Skeletal muscle cell (primary cell): ENCODE measurements around the gene COBL.
A peak's percentile ranks its signal among the peaks of the same experiment; 100 is the strongest.

Source experiments
- DNase-seq: peaks from one replicate; pipeline ENCODE4 v3.0.0-alpha.2; 2010; ENCODE audit warnings: low read depth
- H3K4me3 ChIP-seq: 2 replicates; pipeline ENCODE4 v1.5.1; 2011; ENCODE audit warnings: low read depth, mild to moderate bottlenecking, control low read depth, low read length, moderate library complexity

The COBL gene

DNA sequence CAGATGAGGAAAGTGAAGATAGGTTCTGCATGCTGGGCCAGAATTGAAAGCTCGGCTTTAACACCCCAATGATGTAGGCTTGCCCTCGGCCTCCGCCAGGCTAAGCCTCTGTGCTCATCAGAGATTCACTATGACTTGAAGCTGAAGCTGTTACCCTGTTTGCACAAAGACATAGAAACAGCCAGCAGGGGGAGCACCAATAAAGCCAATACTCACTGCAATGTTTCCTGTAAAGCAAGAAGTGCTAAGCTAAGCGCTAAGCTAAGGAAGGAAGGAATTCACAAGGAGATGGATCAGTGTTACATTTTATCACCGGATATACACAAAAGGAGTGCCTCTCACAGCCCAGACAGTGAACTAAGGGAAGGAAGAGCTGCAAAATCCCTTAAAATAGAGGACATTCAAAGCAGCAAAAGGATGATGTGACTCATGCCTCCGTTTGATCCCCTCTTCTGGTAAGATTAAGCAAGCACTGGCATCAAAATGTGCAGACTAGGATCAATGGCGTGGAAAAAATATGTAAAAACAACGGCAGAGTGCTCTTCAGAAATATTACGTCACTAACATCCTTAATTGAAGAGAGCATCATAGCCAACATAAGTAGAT, 153.8 kb downstream of the COBL start:
- H3K4me3 ChIP-seq, result no peak overlapping the region
- peak; percentile 48 for DNase-seq

DNA sequence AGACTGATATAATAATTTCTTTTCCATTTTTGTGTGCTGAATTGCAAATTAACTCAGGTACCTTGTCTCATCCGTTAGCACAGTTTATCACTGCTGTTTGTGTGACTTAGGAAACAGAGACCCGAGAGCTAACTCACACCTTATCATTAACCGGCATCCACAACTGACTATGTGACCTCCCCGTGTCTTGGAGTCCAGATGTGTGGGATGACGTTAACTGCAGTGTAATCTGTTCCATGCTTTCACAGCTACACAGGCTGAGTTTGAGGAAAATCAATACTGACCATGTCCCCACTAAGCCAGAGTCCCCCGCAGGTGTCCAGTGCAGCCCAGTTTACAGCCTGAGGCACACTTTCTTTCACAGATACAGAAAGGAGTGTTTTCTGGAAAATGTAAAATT, 154.7 kb downstream of the COBL start:
- DNase-seq, result no peak
- no peak overlapping the region for H3K4me3 ChIP-seq

DNA sequence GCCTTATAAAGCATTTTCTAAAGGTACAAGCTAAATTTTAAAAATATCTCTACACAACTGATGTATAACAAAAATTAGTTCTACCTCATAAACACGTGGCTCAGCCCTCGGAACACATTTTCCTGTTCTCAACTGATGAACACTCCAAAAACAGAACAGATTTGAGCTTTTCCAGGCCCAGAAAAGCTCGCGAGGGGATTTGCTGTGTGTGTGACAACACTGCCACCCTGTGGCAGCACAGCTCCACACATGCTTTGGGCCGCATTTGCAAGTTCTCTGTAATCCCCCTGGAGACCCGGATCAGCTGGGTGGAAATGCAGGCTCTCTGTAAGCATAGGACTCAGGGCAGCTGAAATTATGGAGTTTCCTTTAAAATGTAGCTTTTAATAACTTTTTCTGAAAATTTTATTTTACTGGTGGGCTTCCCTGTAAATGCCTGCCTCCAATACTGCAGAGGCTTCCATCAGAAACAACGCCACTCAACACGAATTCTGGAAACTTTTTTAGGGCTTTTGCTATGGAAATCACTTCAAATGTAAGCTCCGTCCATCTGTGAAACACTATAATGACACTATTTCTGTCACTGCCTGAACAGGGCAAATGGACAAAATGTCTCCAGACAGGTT, 155.5 kb downstream of the COBL start:
- no peak overlapping the region for H3K4me3 ChIP-seq
- DNase-seq, result peak; percentile 31

DNA sequence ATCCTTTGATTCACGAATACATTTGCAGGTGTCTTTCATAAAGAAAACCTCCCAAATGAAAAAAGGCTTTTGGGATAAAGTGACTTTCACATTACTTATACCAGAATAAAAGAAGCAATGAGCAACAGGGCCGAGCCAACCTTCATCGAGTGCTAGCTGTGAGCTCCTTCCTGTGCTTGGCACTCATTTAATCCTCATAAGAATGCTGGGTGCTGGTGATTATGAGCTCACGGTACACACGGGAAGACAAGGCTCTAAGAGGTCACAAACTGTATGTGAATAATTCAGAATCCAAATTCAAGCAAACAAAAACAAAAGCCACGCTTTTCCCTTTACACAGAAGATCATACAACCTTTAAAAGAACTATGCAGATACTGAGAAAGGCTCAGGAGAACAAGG, 156.2 kb downstream of the COBL start:
- DNase-seq, result no peak
- no peak overlapping the region for H3K4me3 ChIP-seq

DNA sequence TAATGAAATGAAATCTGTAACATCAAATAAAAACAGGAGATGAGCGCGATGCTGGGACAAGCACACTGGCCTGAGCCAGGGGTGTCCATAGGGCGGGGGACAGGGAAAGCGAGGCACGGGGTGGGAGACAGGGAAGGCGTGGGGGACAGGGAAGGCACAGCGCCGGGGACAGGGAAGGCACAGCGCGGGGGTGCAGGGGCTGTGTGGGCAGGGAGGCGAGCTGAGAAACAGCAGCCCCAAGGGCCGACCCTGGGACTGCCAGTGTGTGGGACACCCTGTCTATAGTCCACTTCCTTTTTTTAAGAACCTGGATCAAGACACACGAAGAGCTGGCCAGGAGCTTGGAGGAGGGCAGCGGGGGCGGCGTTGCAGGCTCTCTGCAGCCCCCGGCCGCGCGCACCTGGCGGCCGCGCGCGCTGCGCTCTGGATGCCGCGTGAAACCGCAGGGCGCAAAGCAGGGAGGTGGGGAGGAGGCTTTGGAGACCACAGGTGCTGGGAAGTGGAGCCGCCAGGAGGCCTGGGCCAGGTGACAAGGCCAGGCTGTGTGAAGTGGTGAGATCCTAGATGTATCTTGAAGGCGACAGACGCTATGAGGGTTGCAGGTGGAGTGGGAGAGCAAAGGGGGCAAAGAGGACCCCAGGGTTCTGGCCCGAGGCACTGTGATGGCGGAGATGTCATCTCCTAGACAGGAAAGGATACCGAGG, 157.7 kb downstream of the COBL start:
- DNase-seq, result no peak
- no peak overlapping the region for H3K4me3 ChIP-seq

DNA sequence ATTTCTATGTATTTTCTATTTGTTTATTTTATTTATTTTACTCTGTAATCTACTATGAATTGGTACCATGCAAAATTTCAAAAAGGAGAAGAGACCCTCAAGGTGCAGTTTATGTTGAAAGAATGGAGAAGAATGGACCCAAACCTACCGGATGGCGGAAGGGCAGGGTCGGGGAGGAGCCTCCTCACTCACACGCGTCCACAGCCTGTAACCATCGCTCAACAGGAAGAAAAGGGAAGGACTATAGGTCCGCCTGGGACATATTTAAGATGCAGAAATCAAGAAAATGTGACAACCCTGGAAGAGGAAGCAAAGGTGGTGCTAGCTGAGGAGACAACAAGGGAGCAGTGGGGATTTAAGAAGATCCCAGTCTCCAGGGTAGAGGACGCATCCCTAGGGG, 158.4 kb downstream of the COBL start:
- H3K4me3 ChIP-seq, result no peak overlapping the region
- no peak for DNase-seq

DNA sequence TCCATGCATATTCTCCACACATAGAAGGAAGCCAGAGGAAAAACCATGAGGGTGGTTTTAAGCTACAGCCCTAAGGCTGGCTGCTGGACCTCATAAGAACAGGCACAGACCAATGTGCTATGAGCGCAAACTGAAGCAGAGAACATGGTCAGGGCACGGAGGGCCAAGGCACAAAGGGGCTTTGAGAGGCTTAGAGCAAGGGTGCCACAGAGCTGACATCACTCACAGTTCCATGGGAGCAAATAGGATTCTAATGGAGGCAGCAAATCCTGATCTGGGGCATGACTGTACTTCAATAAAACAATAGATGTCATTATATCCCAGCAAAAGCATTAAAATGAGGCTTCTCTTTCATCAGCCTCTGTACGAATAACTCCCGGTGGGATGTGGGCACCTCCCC, 162.4 kb downstream of the COBL start:
- no peak overlapping the region for H3K4me3 ChIP-seq
- no peak for DNase-seq

DNA sequence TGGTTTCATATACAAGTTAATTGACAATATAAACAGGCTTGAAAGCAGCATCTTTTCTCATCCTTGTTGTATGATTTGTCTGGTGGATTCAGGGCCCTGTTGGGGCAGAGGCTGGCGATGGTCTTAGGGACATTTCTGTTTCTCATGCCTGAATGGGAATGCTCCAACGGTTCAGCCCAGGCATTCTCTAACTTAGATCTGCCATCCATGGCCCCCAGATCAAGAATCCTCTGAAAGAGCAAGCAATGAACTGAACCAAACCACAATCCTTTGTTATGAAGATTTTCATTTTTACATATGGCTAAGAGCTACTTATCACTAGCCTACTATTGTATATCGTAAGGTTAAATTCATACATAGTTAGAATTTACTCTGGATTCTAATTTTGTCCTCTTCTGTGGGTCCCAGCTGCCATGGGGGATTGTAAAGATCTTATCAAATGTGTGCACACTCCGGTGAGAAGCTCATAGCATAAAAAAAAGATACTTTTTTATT, 163.9 kb downstream of the COBL start:
- DNase-seq, result no peak
- no peak overlapping the region for H3K4me3 ChIP-seq

DNA sequence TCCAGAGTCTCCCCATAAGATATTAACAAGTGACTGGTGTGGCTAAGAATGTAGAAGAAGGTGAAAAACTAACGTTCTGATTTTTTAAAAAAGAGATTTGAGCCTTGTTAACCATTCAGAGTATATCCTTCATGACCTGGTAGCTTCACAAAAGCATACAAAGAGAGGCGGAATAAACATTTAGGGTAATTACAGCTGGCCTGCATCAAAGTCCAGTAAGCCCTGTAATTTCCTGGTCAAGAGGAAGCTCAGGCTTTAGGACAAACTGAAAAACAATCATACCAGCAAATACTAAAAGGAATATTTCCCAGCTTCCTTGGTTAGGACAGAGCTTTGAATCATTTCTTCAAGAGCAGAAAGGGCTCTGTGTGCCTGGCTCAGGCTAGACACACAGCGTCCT, 165.2 kb downstream of the COBL start:
- DNase-seq, result no peak
- no peak overlapping the region for H3K4me3 ChIP-seq

DNA sequence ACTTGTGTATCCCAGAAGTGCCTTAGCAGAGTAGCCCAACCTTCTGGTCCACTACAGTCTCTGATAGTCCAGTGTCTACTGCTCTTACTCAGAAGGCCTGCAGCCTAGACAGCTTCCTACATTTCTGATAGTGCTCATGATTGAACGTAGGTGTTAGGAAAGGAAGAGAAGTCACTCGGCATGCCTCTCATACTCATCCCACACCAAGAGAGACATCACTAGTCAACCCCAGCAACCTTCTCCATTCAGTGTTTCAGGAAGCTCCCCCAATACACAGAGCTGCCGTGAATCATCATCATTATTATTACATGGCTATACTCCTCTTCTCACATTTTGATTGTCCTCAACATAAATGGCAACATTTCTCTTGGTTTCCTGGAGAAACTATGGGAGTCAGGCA, 166.4 kb downstream of the COBL start:
- DNase-seq, result no peak
- H3K4me3 ChIP-seq, result no peak overlapping the region

DNA sequence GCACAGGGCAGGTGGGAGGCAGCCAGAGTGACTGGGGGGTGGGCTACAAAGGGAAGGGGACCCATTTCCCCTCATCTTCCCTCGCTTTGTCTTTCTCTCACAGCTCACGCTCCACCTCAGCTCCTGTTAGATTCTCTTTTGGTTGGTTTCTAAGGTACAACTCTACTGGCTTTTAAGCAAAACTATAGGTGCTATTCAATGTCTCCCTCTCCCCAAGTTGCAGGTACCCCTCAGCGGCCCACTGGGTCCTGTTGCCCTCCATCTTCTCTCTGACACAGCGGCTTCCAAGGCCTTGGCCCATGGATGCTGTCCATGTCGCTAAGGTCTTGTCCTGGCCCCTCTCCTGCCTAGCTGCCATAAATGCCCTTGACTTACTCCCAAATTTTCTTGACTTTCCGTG, 168.4 kb downstream of the COBL start:
- no peak for DNase-seq

DNA sequence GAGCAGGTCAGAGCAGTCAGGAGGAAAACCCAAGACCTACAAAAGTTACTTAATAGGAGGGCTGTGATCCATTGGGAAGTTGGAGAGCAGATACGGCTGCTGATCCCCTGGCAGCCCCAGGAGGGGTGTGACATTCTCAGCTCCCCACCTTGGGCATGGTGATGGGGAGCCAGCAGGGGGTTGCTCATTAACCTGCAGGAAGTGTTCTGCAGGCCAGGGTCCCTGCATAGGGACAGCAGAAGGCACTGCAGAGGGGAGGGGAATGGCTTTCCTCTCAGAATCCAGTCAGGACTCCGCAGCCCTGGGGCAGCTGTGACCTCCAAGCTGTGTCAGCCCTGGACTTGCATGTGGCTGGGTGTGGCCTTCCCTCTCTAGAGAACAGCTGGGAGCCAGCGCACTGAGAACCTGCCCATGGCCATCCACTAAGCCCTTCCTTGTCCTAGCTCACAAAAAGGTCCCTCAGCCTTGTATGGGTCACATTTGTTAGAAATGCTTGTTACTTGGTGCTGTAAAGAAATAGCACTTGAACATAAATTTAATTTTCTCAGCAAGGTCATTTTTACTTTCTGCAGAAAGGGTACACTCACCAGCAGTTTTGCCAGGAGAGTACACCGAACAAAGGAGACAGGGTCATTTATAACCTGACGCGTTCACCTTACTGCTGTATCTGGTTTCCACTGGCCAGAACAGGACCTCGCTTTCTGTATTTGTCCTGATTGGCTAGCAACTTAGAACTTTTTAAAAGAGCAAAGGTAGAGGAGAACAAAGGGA, 169.6 kb downstream of the COBL start:
- DNase-seq, result no peak
- H3K4me3 ChIP-seq, result no peak overlapping the region

More for the DNA sequence above, 168.4 kb downstream of the COBL start:
- H3K4me3 ChIP-seq, result no peak overlapping the region

DNA sequence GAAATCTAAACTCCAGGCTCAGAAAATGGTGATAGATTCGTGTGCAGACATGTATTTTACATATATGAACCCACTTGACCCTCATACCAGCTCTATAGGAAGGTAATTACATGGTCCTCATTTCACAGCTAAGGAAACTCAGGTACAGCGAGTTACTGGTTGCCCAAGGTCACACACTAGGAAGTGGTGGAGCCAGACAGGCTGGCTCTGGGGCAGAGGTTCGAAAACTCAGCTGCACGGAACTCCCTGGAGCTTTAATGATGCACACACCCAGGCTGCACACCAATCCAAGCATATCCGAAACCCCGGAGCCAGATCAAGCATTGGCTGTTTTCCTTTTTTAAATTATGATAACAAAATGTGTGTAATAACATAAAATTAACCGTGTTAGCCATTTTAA, 172.4 kb downstream of the COBL start:
- no peak overlapping the region for H3K4me3 ChIP-seq
- DNase-seq, result no peak

DNA sequence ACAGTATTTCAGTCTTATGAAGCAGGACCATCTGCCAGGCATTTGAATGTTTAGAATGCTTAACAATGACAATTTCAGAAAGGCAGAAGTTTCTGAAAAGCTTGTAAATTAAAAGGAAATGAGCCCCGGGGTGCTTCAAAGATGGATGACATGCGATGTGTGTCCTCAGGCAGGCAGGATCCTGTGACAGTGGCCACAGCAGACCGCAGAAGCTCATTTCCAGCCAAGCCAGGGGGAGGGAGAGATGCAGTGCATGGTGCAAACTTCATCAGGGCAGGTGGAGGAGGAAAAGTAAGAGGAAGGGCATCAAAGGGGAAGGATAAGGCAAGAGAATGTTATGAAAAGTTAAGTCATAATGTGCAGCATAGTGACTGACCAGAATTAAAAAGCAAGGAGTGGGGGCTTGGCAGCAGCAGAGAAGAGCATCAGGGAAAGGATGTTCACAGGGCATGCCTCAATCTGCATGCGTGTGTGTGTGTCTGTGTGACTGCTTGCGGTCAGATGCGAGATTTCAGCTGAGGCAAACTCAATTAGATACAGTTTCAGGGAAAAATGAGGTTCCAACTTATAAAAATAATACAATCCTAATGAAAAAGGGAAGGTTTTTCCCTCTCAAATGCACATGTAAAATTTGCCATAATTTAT, 173.7 kb downstream of the COBL start:
- no peak overlapping the region for H3K4me3 ChIP-seq
- no peak for DNase-seq

DNA sequence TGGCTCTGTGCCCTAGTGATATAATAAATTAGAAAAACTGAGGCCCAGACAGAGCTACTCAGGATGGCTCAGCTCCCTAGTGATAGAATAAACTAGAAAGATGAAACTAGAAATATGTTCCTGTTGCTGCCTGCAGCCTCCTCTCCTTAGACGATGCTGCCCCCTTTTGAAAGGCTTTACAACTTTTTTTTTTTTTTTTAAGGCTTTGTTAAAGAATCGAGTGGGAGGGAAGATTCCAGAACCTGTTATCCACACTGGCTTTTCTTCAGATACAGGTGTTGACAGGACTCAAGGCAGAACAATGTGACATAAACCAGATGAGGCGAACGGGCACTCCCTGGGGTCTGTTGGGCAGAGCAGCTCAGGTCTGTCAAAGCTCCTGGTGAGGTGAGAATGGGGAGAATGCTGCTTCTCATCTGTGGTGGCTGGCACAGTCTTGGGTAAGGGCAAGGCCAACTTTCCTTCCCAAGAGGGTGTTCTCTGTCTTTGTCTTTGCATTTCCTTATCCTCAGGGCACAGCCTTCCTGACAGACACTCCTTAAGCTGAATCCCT, 175.1 kb downstream of the COBL start:
- DNase-seq, result no peak
- H3K4me3 ChIP-seq, result no peak overlapping the region

DNA sequence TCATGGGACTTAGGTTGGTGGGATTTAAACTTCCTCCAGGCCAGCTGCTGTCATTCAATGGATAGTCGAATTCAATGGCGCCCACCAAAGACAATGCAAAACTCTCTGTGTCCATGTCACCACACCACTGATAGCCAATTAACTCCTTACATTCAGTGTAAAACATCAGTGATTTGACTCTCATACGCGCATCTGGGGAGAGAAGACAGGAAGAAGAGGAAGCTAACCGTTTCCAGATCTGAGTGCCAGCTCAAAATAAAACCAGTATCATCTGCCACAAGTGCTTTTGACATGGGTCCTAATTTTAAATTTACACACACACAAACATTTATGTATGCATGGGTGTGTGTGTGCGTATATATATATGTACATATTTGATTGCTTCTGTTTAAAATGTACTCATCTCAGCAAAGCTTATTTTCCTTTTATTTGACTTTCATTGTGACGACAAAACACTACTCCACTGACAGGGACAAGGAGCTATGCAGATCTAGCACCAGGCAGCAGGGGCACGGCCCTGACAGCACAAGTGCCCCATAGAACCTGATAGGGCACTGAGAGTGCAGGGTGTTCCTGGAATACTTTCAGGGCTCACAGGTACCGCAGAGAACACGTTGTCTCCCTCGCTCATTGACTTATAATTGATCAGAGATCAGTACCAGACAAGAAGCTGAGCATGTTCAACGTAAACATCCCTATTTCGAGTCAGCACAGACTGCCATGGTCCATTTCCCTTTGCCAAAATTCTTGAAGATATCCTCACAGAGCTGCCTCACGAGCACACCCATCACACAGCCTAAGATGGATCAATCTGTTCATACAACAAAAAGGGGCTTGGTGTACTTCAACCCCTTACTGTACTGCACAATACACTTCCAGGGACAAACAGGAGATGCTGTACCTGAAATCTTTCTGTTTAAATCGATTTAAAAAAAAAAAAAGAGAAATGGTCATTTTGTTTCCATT, 176.1 kb downstream of the COBL start:
- no peak for DNase-seq
- no peak overlapping the region for H3K4me3 ChIP-seq

DNA sequence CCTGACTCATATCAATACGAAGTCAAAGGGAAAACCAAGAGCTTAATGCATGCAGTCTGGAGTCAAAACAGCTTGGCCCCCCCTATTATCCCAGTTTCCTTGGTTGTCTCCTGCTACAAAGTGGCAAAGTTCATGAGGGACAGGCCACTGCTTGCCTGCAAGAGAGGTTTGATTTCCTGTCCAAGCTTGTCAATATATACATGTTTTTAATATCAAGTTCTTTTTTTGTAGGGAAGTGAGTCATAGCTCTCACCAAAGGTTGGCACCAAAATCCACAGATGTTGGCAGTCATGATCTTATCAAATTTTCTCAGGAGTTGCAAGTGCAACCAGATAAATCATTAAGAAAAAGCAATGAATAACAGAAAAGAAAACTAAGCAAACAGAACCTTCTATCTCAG, 176.8 kb downstream of the COBL start:
- no peak overlapping the region for H3K4me3 ChIP-seq
- DNase-seq, result no peak
